ENCODE measurements around the gene CCL15.
"Not testable (repeated sequence)": the region's sequence is repeated elsewhere in the genome, so short reads cannot be mapped to it uniquely, and the experiment has no call there.

CCL15 gene

DNA sequence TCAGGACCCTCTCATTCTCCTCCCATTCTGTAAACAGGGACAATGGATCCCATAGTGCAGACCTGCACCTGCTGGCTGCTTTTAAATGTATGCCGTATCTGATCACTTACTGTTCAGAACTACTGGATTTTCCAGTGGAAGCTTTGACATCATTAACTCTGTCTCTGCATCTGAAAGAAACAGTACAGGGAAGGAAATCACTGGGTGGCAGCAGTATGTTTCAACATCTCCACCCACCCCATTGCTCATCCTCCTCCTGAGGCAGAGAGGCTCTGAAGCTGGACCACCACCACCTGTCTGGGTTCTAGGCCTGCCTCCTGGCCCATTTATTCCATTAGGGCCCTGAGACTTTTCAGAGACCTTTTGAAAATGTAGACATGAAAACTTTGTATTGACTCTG is 2.6 kb downstream of the CCL15 start:
- no peak for DNase-seq (ENCODE audit: low read depth)
- TF ChIP-seq, protein P1, sequence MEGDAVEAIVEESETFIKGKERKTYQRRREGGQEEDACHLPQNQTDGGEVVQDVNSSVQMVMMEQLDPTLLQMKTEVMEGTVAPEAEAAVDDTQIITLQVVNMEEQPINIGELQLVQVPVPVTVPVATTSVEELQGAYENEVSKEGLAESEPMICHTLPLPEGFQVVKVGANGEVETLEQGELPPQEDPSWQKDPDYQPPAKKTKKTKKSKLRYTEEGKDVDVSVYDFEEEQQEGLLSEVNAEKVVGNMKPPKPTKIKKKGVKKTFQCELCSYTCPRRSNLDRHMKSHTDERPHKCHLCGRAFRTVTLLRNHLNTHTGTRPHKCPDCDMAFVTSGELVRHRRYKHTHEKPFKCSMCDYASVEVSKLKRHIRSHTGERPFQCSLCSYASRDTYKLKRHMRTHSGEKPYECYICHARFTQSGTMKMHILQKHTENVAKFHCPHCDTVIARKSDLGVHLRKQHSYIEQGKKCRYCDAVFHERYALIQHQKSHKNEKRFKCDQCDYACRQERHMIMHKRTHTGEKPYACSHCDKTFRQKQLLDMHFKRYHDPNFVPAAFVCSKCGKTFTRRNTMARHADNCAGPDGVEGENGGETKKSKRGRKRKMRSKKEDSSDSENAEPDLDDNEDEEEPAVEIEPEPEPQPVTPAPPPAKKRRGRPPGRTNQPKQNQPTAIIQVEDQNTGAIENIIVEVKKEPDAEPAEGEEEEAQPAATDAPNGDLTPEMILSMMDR (IDR thresholded peaks at IDR 0.05; ENCODE audit: insufficient read depth, low read depth, low read length, missing control alignments), result no peak
- no peak overlapping the region for H3K4me3 ChIP-seq (ENCODE audit: low read length)

DNA sequence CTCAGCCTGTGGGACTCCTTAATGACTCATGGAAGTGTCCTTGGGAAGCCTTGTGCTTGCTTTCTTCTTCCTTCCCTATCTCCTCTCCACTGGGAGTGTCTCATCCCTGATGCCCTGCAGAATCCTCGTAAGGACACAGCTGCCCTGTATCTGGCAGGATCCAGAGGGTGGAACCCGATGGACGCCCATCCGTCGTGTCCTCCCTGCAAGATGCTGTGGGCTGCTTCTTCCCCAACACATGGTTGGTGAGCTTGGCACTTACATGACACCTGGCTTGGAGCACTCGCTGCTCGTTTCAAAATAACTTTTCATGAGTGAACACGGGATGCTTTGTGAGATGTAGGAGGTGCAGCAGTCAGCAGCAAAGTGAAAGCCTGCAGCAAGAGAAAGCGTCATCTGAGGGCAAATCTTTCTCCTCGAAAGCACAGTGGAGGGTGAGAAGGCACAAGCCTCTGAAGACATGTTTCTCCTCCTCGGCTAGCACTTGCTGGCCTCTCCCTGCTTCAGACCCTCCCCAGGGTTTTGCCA is 3.3 kb downstream of the CCL15 start:
- TF ChIP-seq, protein P1 (IDR thresholded peaks at IDR 0.05; ENCODE audit: insufficient read depth, low read depth, low read length, missing control alignments), result no peak
- H3K4me3 ChIP-seq (ENCODE audit: low read length), result no peak overlapping the region
- DNase-seq (ENCODE audit: low read depth), result no peak

DNA sequence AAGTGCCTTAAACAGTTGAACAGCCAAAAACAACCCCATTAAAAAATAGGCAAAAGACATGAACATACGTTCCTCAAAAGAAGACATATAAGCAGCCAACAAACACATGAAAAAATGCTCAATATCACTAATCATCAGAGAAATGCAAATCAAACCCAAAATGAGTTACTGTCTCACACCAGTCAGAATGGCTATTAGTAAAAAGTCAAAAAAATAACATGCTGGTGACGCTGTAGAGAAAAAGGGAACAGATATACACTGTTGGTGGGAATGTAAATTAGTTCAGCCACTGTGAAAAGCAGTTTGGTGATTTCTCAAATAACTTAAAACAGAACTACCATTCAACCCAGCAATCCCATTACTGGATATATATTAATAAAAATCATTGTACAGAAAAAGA is 6.0 kb downstream of the CCL15 start:
- not testable (repeated sequence) for DNase-seq (ENCODE audit: low read depth); H3K4me3 ChIP-seq (ENCODE audit: low read length)

DNA sequence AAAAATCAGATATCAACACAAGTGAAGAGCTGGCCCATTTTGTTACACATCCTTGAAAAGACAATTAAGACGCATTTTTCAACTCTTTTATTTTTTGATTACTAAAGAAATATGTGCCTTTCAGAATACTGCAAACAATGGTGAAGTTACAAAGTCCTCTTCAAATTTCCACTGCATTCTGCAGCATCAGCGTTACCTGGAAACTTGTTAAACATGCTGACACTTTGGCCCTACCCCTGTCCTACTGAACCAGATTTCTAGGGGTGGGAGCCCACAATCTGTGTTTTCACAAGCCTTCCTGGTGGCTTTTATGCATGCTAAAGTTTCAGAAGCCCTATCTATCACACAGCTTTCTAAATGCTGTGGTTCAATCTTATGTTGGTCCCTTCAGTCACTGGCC is 10.3 kb downstream of the CCL15 start:
- TF ChIP-seq, protein P1 (IDR thresholded peaks at IDR 0.05; ENCODE audit: insufficient read depth, low read depth, low read length, missing control alignments), result no peak

DNA sequence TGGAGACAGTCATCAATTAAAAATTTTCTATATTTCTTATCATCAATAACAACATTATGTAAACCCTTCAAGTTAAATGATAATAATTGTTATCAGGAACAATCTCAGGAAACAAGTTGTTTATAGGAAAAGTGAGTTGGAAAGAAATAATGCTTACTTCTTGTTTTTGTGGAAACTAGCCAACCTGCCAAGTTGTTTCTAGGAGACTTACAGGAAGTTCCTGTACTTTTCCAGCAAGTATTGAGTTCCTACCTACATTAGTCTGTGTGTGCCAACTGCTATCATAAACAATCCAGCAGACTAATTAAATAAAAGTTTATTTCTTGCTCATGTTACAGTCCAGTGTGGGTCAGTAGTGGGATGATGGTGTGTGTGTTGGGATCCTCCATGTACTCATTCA is 13.2 kb downstream of the CCL15 start:
- TF ChIP-seq, protein P1 (IDR thresholded peaks at IDR 0.05; ENCODE audit: insufficient read depth, low read depth, low read length, missing control alignments), result no peak
- no peak overlapping the region for H3K4me3 ChIP-seq (ENCODE audit: low read length)
- DNase-seq (ENCODE audit: low read depth), result no peak

More for the DNA sequence above, 10.3 kb downstream of the CCL15 start:
- no peak overlapping the region for H3K4me3 ChIP-seq (ENCODE audit: low read length)
- DNase-seq (ENCODE audit: low read depth), result no peak

DNA sequence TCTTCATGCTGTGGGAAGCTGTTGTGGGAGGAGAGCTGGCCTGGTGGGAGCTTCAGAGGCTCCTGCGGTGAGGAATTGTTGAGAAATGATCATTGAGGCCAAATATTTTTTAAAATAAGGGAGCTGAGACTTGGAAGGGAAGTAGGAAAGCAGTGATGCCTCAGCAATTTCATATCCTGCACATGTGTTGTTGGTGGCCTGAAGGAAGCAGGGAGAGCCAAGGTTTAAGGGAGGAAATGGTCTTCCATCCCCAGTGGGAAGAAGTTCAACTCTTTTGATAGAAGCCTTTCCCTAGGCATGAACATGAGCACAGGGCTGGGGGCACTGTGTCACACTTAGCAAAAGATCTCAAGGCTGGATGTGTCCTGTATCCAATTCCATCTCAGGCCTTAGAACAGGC is 14.7 kb downstream of the CCL15 start, which contains the start of gene CCL14:
Gene CCL14, minus strand, starts transcription at position 87 of the 400 bp plus-strand sequence. Its CDS starts 80 bp downstream, at position 7.
- DNase-seq (ENCODE audit: low read depth), result no peak
- H3K4me3 ChIP-seq (ENCODE audit: low read length), result no peak within 1 kb of the TSS
- TF ChIP-seq, protein P1 (IDR thresholded peaks at IDR 0.05; ENCODE audit: insufficient read depth, low read depth, low read length, missing control alignments), result no peak

DNA sequence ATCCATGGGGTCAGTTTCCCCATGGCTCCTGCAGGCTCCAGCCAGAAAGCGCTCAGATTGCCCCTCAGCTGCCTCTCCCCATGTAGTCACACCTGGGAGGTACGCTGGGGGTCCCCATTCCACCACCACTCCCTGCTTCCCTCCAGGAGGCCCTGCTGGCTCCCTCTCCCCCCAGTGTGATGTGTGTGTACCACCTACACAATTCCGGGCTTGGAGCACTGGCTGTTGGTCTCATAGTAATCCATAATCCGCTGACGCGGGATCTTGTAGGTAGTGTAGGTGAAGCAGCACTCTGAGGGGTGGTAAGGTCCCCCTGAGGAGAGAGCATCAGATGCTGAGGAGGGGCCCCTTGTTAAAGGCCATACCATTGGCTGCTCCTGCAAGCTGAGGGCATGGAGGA is 17.2 kb downstream of the CCL15 start:
- TF ChIP-seq, protein P1 (IDR thresholded peaks at IDR 0.05; ENCODE audit: insufficient read depth, low read depth, low read length, missing control alignments), result no peak
- no peak overlapping the region for H3K4me3 ChIP-seq (ENCODE audit: low read length)
- no peak for DNase-seq (ENCODE audit: low read depth)

Measured in epithelial cell of esophagus (primary cell).